ENCODE data around the gene SOX18. TPM values are rescaled to one million over a fixed set of nuclear protein-coding genes. Genes with fewer than 3 reads are reported as not detected.

SOX18 gene
- total and polyA plus RNA-seq, 2 of the 13 experiments (the other 11 are each of a cell fraction or from before 2014, with no cell fraction given) = 1.6 to 1.9 TPM

DNA sequence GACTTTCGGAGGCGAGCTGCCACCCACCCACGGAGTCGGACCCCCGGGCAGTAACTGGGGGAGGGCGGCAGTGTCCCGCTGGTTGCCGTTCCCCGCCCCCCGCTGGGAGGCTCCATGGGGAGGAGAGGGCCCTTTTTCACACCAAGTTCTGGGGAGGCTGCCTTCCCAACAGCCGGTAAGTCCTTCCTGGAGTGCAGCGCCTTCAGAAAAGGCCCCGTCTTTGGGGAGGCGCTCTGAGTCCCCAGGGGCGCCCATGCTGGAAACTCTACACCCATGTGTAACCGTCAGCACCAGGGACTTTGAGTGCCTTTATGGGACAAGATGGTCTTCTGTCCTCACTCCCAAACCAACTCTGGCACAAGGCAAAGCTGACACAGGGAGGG lies 430 bp upstream of the SOX18 start (continued):
- TF ChIP-seq CHCHD3 (CRISPR knock-in tag; IDR thresholded peaks at IDR 0.05) (0 out of 2 replicates have a peak, but pooled peaks have one; percentile 66), ETV6 (CRISPR knock-in tag; conservative IDR thresholded peaks at IDR 0.05) (no peak), SRSF4 (IDR thresholded peaks at IDR 0.05; ENCODE audit: low read depth, low read length, poor library complexity, severe bottlenecking) (no peak), POLR2AphosphoS2 (IDR thresholded peaks at IDR 0.05; ENCODE audit: low read depth, low read length) (no peak), HIVEP1 (CRISPR knock-in tag; IDR thresholded peaks at IDR 0.05) (peak; percentile 62; the same call in 1 of the 2 replicates), JUND (CRISPR knock-in tag; IDR thresholded peaks at IDR 0.05) (no peak), ZNF782 (CRISPR knock-in tag; IDR thresholded peaks at IDR 0.05; ENCODE audit: borderline replicate concordance) (no peak; the same call in 1 of the 2 replicates), RXRB (CRISPR knock-in tag; IDR thresholded peaks at IDR 0.05; ENCODE audit: borderline replicate concordance) (no peak), ZNF644 (CRISPR knock-in tag; IDR thresholded peaks at IDR 0.05; ENCODE audit: low read depth) (no peak), HHEX (CRISPR knock-in tag; IDR thresholded peaks at IDR 0.05) (no peak), RBM22 (optimal IDR thresholded peaks at IDR 0.05; ENCODE audit: low read length) (peak; percentile 45)
- TF ChIP-seq, protein P1, sequence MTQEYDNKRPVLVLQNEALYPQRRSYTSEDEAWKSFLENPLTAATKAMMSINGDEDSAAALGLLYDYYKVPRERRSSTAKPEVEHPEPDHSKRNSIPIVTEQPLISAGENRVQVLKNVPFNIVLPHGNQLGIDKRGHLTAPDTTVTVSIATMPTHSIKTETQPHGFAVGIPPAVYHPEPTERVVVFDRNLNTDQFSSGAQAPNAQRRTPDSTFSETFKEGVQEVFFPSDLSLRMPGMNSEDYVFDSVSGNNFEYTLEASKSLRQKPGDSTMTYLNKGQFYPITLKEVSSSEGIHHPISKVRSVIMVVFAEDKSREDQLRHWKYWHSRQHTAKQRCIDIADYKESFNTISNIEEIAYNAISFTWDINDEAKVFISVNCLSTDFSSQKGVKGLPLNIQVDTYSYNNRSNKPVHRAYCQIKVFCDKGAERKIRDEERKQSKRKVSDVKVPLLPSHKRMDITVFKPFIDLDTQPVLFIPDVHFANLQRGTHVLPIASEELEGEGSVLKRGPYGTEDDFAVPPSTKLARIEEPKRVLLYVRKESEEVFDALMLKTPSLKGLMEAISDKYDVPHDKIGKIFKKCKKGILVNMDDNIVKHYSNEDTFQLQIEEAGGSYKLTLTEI (CRISPR knock-in tag; conservative IDR thresholded peaks at IDR 0.05) = no peak
- TF ChIP-seq, protein P2, sequence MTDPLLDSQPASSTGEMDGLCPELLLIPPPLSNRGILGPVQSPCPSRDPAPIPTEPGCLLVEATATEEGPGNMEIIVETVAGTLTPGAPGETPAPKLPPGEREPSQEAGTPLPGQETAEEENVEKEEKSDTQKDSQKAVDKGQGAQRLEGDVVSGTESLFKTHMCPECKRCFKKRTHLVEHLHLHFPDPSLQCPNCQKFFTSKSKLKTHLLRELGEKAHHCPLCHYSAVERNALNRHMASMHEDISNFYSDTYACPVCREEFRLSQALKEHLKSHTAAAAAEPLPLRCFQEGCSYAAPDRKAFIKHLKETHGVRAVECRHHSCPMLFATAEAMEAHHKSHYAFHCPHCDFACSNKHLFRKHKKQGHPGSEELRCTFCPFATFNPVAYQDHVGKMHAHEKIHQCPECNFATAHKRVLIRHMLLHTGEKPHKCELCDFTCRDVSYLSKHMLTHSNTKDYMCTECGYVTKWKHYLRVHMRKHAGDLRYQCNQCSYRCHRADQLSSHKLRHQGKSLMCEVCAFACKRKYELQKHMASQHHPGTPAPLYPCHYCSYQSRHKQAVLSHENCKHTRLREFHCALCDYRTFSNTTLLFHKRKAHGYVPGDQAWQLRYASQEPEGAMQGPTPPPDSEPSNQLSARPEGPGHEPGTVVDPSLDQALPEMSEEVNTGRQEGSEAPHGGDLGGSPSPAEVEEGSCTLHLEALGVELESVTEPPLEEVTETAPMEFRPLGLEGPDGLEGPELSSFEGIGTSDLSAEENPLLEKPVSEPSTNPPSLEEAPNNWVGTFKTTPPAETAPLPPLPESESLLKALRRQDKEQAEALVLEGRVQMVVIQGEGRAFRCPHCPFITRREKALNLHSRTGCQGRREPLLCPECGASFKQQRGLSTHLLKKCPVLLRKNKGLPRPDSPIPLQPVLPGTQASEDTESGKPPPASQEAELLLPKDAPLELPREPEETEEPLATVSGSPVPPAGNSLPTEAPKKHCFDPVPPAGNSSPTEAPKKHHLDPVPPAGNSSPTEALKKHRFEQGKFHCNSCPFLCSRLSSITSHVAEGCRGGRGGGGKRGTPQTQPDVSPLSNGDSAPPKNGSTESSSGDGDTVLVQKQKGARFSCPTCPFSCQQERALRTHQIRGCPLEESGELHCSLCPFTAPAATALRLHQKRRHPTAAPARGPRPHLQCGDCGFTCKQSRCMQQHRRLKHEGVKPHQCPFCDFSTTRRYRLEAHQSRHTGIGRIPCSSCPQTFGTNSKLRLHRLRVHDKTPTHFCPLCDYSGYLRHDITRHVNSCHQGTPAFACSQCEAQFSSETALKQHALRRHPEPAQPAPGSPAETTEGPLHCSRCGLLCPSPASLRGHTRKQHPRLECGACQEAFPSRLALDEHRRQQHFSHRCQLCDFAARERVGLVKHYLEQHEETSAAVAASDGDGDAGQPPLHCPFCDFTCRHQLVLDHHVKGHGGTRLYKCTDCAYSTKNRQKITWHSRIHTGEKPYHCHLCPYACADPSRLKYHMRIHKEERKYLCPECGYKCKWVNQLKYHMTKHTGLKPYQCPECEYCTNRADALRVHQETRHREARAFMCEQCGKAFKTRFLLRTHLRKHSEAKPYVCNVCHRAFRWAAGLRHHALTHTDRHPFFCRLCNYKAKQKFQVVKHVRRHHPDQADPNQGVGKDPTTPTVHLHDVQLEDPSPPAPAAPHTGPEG (CRISPR knock-in tag; IDR thresholded peaks at IDR 0.05) = no peak
- TF ChIP-seq, protein P3, sequence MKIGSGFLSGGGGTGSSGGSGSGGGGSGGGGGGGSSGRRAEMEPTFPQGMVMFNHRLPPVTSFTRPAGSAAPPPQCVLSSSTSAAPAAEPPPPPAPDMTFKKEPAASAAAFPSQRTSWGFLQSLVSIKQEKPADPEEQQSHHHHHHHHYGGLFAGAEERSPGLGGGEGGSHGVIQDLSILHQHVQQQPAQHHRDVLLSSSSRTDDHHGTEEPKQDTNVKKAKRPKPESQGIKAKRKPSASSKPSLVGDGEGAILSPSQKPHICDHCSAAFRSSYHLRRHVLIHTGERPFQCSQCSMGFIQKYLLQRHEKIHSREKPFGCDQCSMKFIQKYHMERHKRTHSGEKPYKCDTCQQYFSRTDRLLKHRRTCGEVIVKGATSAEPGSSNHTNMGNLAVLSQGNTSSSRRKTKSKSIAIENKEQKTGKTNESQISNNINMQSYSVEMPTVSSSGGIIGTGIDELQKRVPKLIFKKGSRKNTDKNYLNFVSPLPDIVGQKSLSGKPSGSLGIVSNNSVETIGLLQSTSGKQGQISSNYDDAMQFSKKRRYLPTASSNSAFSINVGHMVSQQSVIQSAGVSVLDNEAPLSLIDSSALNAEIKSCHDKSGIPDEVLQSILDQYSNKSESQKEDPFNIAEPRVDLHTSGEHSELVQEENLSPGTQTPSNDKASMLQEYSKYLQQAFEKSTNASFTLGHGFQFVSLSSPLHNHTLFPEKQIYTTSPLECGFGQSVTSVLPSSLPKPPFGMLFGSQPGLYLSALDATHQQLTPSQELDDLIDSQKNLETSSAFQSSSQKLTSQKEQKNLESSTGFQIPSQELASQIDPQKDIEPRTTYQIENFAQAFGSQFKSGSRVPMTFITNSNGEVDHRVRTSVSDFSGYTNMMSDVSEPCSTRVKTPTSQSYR (CRISPR knock-in tag; IDR thresholded peaks at IDR 0.05; ENCODE audit: borderline replicate concordance) = peak; percentile 53; the same call in 1 of the 2 replicates
- TF ChIP-seq, protein P4, sequence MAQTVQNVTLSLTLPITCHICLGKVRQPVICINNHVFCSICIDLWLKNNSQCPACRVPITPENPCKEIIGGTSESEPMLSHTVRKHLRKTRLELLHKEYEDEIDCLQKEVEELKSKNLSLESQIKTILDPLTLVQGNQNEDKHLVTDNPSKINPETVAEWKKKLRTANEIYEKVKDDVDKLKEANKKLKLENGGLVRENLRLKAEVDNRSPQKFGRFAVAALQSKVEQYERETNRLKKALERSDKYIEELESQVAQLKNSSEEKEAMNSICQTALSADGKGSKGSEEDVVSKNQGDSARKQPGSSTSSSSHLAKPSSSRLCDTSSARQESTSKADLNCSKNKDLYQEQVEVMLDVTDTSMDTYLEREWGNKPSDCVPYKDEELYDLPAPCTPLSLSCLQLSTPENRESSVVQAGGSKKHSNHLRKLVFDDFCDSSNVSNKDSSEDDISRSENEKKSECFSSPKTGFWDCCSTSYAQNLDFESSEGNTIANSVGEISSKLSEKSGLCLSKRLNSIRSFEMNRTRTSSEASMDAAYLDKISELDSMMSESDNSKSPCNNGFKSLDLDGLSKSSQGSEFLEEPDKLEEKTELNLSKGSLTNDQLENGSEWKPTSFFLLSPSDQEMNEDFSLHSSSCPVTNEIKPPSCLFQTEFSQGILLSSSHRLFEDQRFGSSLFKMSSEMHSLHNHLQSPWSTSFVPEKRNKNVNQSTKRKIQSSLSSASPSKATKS (CRISPR knock-in tag; IDR thresholded peaks at IDR 0.05) = no peak

All from HepG2 (cell line).